Activated T-cell treated with anti-CD3 and anti-CD28 coated beads, Interleukin-2, amount 50 U/mL, for 4 hours (primary cell): ENCODE data around the gene TMEM223. TPM values are rescaled to one million over a fixed set of nuclear protein-coding genes. Genes with fewer than 3 reads are reported as not detected.
A peak's percentile ranks its signal among the peaks of the same experiment; 100 is the strongest.

Source experiments
- ATAC-seq, 2 donors: fragments of 200-7000 bp; cut with Tn5 transposase; one replicate each; pipeline ENCODE4 v1.10.0; 2021
- DNase-seq: peaks from one replicate; pipeline ENCODE4 v3.0.0-alpha.2; 2020
- H3K27me3 Mint-ChIP-seq: one replicate; pipeline ENCODE4 v1.8.0; 2021; ENCODE audit warnings: low read depth, mixed read lengths
- H3K36me3 Mint-ChIP-seq: one replicate; pipeline ENCODE4 v1.8.0; 2022; ENCODE audit warnings: mixed read lengths; ENCODE audit not compliant: insufficient read depth
- H3K4me1 Mint-ChIP-seq: one replicate; pipeline ENCODE4 v1.8.0; 2021; ENCODE audit warnings: low read depth, mixed read lengths
- H3K4me3 Mint-ChIP-seq: one replicate; pipeline ENCODE4 v1.8.0; 2021; ENCODE audit warnings: mild to moderate bottlenecking, moderate library complexity, mixed read lengths
- H3K9me3 Mint-ChIP-seq: one replicate; pipeline ENCODE4 v1.8.0; 2021; ENCODE audit warnings: mixed read lengths
- total RNA-seq, 3 donors: library from RNA; stranded (reverse); gene quantifications; one replicate each; pipeline ENCODE4 v1.2.1, GENCODE V29; 2021

The TMEM223 gene
- total RNA-seq, 3 donors from 2014 or later = 9.4 to 12.1 (median 11.6) TPM

DNA sequence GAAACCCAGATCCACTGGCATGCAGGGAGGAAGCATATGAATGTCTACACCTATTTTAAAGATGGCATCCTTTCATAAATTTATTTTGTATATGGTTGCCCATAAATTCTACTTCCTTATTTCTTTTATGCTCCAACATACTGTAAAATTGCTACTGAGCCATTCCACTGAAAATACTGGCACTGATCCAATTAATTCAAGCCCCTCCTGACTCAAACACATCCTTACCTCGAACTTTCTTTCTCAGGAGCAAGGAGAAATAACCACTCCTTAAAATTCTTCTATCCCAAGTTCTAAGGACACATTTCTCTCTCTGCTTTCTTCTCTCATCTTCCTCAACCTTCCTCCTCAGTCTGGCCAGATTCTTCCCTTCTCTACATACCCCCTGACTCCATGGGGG, 18.9 kb upstream of the TMEM223 start:
- Mint-ChIP-seq H3K36me3 (no peaks in the 10 kb centered on the region), H3K27me3 (no peaks in the 10 kb centered on the region), H3K4me1 (peaks cover 9% of the 10 kb centered on the region), H3K4me3 (no peak overlapping the region), H3K9me3 (no peaks in the 10 kb centered on the region)
- ATAC-seq (no peak), DNase-seq (no peak)

DNA sequence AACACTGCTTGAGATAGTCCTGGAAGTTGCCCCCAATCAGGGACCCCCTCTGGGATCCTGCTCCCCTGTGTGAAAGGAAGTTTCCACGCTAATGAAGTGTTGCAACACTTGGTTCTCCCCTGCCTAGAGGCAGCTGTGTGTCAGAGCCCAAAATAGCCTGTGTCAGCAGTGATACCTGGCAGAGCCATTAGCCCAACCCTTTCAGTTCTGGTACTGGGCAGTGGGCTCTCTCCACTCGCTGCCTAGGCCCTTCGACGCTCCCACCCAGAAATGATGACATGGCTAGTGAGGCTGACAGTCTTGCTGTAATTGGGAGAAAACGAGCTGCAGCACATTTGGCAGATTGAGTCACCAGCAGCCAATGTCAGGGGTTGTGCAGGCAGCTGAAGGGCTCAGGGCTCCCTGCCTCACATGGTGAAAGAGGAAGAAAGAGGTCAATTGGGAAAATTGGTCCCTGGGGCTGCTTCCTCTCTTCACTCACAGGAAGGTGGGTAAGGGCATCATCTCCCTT, 14.9 kb upstream of the TMEM223 start:
- Mint-ChIP-seq H3K36me3 (peaks cover 20% of the 10 kb centered on the region), H3K9me3 (no peaks in the 10 kb centered on the region), H3K4me3 (peak overlapping the region; percentile 100), H3K27me3 (no peaks in the 10 kb centered on the region), H3K4me1 (peaks cover 27% of the 10 kb centered on the region)
- DNase-seq (no peak), ATAC-seq (no peak)

DNA sequence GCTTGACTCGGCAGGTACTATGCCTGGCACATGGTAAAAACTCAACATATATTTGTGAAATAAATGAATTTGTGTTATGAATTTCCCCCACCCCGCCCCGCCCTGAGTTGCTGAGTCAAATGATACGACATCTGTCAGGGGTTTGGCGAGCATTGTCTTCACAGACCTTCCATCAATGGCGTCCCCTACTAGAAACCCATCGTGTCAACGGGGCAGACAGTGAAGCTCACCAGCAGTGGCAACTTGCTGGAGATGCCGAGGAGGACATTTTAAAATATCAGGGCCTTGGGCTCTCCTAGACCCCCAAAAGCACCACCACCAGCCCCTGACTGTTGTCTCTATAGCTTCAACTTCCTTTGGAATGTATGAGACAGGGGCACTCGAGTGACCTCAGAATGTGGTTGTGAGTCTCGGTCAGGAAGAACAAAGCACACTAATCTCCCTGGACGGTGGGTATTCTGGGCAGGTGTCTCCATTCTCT, 14.2 kb upstream of the TMEM223 start:
- Mint-ChIP-seq H3K9me3 (no peaks in the 10 kb centered on the region), H3K36me3 (peaks cover 26% of the 10 kb centered on the region), H3K4me1 (peaks cover 27% of the 10 kb centered on the region), H3K27me3 (no peaks in the 10 kb centered on the region), H3K4me3 (peak overlapping the region; percentile 100)
- peak; percentile 17 to 25 for ATAC-seq
- peak; percentile 18 for DNase-seq

DNA sequence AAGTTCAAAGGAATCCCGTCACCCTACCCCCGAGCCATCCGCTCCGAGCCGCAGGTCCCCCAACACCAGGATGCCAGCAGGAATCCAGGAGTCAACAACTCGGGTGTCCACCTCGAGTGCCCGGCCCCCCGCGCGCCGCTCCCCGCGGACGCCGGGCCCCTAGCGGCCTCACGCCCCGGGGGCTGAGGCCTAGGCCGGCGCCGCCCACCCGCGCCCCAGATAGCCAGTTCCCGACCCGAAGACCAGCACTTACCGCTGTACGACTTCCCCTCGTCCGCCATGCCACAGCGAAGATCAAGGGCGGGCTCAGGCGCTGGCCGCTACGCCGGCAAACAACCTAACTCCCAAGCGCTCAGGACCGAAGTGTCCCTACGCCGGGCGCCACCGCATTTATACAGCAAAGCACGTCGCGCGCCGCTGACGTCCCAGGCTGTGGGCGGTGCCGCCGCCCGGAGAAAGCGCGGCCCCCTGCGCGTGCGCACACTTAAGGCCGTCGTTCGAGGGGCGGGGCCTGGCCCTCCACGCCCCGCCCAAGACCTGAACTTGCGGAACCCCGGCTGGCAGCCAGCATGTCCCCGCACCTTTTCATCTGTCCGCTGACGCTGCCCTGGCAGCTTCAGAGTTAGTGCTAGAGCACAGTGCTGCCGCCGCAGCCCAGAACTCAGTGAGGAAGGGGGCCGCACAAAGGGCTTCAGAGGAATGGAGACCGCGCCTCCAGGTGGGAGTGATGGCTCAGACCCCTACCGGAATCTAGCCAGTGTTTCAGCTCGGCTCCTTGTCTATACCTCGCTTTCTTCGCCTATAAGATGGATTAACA, 13.5 kb upstream of the TMEM223 start, which contains the start of gene NXF1:
Gene NXF1 (minus strand): TSS at position 365 of the 817 bp plus-strand sequence. CDS start 84 bp downstream, at position 281.
- peak; percentile 79 to 82 for ATAC-seq

DNA sequence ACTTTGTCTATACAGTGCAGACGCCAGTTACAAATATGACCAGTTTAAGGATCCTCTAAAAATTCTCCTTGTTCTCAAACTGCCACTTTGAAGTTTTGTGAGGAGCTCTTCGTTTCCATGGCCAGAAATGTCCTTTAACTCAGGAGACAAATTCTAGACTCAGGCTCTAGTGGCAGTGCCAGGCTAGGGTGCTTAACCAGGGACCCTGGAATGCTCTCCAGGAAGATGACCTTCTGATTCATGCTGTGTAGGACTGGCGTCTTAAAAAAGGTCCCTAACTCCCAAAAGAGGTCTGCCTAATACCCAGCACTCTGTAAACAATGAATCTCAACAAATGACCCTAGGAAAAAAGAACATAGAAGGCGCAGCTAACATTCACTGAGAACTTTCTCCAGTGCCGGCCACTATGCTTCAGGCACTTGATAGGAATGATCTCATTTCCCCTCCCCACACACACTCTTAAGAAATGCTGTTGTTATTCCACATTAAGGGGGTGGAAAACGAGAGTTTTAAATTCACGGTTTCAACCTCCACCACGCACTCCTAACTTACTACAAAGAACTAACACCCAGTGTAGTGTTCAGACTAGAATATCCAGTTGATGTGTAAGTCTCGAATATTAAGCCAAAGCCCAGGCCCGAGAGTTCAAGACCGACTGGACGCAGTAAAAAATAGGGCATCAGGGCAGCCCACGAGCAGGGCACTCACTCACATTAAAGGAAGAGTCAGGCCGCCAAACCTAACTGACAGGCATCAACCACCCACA, 12.7 kb upstream of the TMEM223 start:
- Mint-ChIP-seq H3K4me1 (peaks cover 27% of the 10 kb centered on the region), H3K27me3 (no peaks in the 10 kb centered on the region), H3K9me3 (no peaks in the 10 kb centered on the region), H3K4me3 (peak overlapping the region; percentile 100), H3K36me3 (peaks cover 34% of the 10 kb centered on the region)
- ATAC-seq (peak; percentile 54), DNase-seq (no peak)

More for the DNA sequence above, 13.5 kb upstream of the TMEM223 start, which contains the start of gene NXF1:
- no peaks in the 10 kb centered on the region for H3K9me3 Mint-ChIP-seq
- peak within 1 kb of the TSS; percentile 100 for H3K4me3 Mint-ChIP-seq
- DNase-seq = peak; percentile 95
- peaks cover 27% of the 10 kb centered on the region for H3K4me1 Mint-ChIP-seq
- peaks cover 29% of the 10 kb centered on the region for H3K36me3 Mint-ChIP-seq
- H3K27me3 Mint-ChIP-seq = no peaks in the 10 kb centered on the region

DNA sequence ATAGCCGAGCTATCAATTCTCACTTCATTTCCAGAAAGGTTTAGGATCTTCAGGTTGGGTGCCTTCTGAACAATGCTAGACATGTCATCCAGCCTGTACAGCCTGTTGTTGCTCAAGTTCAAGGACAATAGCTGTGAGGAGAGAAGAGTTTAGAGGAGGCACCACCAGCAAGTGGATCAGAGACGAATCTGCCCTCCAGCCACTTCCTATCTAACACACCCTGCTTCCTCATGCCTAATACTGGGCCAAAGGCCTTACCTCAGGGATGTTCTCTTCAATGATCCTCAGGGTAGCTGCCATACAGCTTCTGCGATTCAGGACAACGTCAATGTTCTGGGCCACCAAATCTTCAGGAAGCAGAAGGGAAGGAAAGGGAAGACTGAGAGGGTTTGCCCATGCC, 9.3 kb upstream of the TMEM223 start:
- Mint-ChIP-seq H3K9me3 (no peaks in the 10 kb centered on the region), H3K4me1 (peaks cover 19% of the 10 kb centered on the region), H3K4me3 (no peak overlapping the region), H3K27me3 (no peaks in the 10 kb centered on the region), H3K36me3 (peaks cover 52% of the 10 kb centered on the region)
- no peak for ATAC-seq
- no peak for DNase-seq

DNA sequence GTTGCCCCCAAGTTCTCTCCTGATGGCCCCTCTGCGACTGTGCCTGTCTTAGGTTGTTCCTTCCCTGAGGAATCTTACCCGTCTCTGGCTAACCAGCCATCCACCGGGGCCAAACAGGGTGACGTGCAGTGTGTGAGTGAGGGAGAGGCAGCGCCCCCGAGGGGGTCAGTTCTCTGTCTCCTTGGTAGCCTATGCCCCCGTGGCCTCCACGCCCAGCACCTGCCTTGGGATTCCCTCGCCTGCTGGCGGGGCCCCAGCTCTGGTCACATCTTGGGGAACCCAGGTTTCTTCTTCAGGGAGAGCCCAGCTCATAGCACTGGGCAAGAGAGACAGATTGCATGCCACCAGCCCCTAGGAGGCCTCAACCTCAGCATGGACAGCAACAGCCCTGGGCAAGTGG, 7.7 kb upstream of the TMEM223 start:
- Mint-ChIP-seq H3K4me3 (no peak overlapping the region), H3K27me3 (no peaks in the 10 kb centered on the region), H3K9me3 (no peaks in the 10 kb centered on the region), H3K36me3 (peaks cover 66% of the 10 kb centered on the region), H3K4me1 (peaks cover 16% of the 10 kb centered on the region)
- DNase-seq (no peak), ATAC-seq (no peak)

DNA sequence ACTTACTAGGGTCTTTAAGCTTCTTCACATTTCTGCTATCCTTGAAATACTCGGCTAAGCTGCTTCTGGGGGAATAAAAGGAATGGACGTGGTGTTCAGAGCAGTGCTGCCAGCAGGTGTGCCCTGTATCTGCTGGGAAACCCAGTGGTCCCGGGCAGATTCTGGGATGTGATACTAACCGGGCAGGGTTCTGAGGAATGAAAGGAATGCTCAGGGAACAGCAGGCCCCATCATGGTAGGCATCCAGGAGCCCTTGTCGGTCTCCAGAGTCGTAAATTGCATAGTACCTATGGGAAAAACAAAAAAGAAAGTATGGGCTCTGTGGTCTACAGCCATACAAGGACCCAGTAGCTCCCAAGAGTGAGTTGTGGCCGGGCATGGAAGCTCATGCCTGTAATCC, 4.5 kb upstream of the TMEM223 start:
- peaks cover 13% of the 10 kb centered on the region for H3K4me1 Mint-ChIP-seq
- H3K9me3 Mint-ChIP-seq = no peaks in the 10 kb centered on the region
- no peaks in the 10 kb centered on the region for H3K27me3 Mint-ChIP-seq
- DNase-seq = no peak
- ATAC-seq = no peak
- H3K36me3 Mint-ChIP-seq = peaks cover 53% of the 10 kb centered on the region
- H3K4me3 Mint-ChIP-seq = no peak overlapping the region

DNA sequence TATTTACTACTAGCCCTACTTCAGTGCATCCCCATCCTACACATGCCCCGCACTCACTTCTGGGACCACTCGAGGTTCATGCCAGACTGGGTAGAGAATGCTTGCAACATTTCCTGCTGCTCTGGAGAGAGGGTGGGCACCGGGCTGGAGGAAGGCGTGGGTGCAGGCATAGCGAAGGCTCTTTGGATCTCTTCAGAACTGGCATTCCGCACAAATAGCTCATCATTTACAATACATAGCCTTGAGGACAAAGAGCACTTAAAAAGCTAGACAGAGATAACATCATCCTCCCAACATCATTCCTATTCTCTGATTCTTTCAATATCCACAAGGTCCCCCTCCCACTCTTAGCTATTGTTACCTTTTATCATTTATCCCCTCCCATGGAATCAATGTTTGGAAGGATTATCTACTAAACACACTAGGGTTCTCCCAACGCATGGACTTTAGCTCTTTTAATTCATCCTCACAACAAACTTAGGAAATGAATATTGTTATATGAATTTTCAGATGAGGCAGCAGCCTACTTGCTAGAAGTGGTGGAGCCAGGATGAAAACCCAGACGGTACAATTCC, 2.5 kb upstream of the TMEM223 start:
- Mint-ChIP-seq H3K4me3 (no peak overlapping the region), H3K27me3 (no peaks in the 10 kb centered on the region), H3K4me1 (peaks cover 31% of the 10 kb centered on the region), H3K9me3 (no peaks in the 10 kb centered on the region), H3K36me3 (peaks cover 41% of the 10 kb centered on the region)
- DNase-seq (no peak), ATAC-seq (no peak)

DNA sequence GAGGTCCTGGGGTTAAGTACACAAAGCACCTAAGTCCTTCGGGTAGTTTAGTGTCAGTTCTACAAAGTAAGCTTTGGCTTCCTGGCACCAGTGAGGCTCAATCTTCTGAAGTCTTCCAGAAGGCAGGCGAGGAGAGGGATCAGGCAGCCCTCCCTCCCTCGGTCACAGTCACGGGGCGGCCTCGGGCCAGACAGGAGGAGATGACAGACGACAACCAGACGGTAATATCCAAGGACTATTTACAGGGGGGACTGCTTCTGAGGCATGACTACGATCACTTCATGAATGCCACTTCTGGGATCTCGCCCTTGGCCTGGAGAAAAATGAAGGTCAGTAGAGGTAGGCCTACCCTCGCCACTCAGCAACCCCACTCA, 383 bp upstream of the TMEM223 start:
- DNase-seq = no peak
- H3K9me3 Mint-ChIP-seq = no peaks in the 10 kb centered on the region
- peaks cover 29% of the 10 kb centered on the region for H3K36me3 Mint-ChIP-seq
- H3K4me3 Mint-ChIP-seq = peak overlapping the region; percentile 90
- peaks cover 47% of the 10 kb centered on the region for H3K4me1 Mint-ChIP-seq
- no peaks in the 10 kb centered on the region for H3K27me3 Mint-ChIP-seq
- ATAC-seq = no peak

DNA sequence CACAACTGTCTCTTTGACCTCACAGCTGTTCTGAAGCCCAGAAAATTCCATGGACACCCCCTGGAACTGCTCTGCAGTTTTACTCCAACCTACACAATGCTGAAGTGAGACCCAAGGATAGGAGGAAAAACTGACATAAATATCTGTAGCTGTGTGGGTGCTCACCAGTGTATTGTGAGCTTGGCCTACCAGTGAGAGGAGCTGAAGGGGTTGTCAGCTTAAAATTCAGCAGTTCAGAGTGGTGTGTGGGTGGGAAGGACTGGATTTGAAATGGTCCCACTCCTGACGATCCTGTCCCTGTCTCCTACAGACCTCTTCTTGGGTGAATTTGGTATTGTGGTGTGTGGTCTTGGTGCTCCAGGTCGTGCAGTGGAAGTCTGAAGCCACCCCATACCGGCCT, 2.2 kb downstream of the TMEM223 start:
- Mint-ChIP-seq H3K27me3 (no peaks in the 10 kb centered on the region), H3K4me1 (peaks cover 57% of the 10 kb centered on the region), H3K36me3 (peaks cover 11% of the 10 kb centered on the region), H3K9me3 (no peaks in the 10 kb centered on the region), H3K4me3 (peak overlapping the region; percentile 93)
- ATAC-seq (no peak), DNase-seq (no peak)

DNA sequence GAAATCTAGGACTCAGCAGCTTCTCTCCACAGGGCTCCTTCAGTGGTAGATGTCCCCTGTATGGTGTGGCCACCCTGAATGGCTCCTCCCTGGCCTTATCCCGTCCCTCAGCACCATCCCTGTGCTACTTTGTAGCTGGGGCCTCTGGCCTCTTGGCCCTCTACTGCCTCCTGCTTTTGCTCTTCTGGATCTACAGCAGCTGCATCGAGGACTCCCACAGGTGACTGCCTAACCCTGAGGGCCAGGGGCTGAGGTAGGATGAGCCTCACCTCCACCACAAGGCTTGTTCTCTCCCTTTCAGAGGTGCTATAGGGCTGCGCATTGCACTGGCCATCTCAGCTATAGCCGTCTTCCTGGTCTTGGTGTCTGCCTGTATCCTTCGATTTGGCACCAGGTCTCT, 2.8 kb downstream of the TMEM223 start:
- no peaks in the 10 kb centered on the region for H3K27me3 Mint-ChIP-seq
- H3K9me3 Mint-ChIP-seq = no peaks in the 10 kb centered on the region
- peaks cover 6% of the 10 kb centered on the region for H3K36me3 Mint-ChIP-seq
- ATAC-seq (no peak), DNase-seq (no peak)
- H3K4me3 Mint-ChIP-seq = peak overlapping the region; percentile 93
- peaks cover 54% of the 10 kb centered on the region for H3K4me1 Mint-ChIP-seq

DNA sequence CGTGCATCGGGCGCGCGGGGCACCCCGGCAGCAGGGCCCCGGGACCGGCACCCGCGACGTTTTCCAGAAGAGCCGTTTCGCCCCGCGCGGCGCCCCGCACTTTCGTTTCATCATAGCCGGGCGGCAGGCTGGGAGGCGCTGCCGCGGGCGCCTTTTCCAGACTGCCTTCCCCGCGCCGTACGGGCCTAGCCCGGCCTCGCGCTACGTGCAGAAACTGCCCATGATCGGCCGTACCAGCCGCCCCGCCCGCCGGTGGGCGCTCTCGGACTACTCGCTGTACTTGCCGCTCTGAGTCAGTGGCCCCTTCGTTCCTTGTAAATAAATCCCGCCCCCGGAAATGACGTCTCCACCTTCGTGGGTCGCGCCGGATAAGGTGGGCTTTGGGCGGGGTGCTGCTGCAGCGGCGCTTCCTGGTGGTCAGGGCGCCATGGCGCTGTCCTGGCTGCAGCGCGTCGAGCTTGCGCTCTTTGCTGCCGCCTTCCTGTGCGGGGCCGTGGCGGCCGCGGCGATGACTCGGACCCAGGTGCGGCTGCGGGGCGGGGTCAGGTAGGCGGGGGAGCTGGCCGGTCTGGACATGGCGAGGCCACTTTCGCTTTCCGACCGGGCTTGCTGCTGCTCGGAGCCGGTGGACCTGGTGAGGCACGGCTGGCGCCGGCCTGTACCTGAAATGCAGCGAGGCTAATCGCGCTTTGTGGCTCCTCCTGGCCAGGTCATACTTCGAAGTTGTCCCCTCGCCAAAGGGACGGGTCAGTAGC, 4.6 kb downstream of the TMEM223 start, which contains the start of gene TMEM179B:
Gene TMEM179B (plus strand): TSS at position 398 of the 755 bp plus-strand sequence. CDS start 30 bp downstream, at position 428.
- Mint-ChIP-seq H3K4me3 (peak within 1 kb of the TSS; percentile 93), H3K27me3 (no peaks in the 10 kb centered on the region), H3K9me3 (no peaks in the 10 kb centered on the region), H3K4me1 (peaks cover 47% of the 10 kb centered on the region), H3K36me3 (peaks cover 6% of the 10 kb centered on the region)
- ATAC-seq = peak; percentile 69 to 71
- peak; percentile 97 for DNase-seq
